GM12873 (cell line): ENCODE results near the gene RBBP6.

Experiments used
- TF ChIP-seq, protein P1 (sequence below): IDR thresholded peaks from 2 replicates; pipeline ENCODE4 v1.5.1; 2012; ENCODE audit warnings: low read depth, mild to moderate bottlenecking, moderate library complexity, low read length, control low read depth; ENCODE audit not compliant: insufficient read depth; ENCODE audit errors: missing control alignments

Gene RBBP6

DNA sequence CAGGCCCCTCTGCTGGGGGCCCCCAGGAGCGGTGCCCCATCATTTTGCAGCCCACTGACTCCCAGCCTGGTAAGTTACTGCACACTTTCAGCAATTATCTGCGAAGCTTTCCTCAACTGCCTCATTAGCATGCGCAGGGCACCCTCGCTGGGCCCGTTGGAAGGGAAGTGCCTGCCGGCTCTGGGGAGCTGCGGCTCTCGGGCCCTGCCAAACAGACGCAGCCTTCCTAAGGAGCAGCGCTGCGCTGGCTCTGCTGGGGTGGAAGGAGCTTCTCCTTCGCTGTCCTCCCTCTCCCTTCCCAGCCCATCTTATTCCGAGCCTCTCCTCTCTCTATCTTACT lies 71.0 kb downstream of the RBBP6 start:
- TF ChIP-seq, protein P1, sequence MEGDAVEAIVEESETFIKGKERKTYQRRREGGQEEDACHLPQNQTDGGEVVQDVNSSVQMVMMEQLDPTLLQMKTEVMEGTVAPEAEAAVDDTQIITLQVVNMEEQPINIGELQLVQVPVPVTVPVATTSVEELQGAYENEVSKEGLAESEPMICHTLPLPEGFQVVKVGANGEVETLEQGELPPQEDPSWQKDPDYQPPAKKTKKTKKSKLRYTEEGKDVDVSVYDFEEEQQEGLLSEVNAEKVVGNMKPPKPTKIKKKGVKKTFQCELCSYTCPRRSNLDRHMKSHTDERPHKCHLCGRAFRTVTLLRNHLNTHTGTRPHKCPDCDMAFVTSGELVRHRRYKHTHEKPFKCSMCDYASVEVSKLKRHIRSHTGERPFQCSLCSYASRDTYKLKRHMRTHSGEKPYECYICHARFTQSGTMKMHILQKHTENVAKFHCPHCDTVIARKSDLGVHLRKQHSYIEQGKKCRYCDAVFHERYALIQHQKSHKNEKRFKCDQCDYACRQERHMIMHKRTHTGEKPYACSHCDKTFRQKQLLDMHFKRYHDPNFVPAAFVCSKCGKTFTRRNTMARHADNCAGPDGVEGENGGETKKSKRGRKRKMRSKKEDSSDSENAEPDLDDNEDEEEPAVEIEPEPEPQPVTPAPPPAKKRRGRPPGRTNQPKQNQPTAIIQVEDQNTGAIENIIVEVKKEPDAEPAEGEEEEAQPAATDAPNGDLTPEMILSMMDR = no peak

DNA sequence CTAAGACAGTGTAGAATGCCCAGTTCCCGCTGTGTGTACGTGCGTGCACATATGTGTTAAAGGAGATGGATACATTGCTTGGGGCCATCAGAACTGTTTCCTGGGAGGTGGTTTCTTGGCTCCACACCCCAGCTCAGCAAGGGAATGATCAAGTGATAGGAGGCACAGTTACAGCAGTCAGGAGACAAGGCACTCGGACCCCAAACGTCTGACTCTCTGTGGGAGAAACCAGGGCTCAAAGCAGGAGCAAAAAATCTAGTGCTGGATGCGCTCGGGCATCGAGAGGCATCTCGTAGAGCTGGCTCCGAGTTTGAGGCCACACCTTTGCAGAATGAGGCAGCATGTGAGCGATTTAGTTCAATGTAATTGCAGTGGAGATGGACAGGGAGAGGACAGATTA lies 71.9 kb downstream of the RBBP6 start:
- TF ChIP-seq, protein P1 = no peak

DNA sequence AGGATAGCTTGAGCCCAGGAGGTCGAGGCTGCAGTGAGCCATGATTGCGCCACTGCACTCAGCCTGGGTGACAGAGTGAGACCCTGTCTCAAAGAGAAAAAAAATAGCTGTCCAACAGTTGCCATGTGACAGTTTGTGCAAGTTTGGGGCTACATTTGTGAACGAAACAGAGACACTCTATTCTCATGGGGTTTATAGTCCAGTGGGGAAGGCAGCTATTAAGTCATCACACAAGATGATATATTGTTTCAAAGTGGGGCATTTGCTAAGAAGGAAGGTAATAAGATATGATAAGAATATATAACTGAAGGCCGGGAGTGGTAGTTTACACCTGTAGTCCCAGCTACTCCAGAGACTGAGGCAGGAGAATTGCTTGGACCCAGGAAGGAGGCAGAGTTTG lies 73.3 kb downstream of the RBBP6 start:
- TF ChIP-seq, protein P1 = no peak

DNA sequence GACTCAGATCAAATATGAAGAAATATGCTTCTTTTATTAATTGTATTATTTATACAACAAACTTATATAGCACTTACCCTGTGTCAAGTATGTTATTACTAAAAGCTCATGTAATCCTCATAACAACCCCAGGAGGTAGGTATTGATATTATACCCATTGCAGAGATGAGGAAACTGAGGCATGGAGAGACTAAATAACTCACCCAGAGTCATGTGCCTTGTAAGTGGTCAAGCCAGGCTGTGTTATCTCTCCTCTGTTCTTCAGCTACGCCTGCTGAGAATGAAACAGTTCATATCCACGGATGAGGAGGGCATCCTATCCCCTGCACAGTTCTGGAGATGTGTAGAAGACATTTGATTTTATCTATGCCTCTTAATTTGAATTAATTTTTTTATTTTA lies 78.1 kb downstream of the RBBP6 start:
- TF ChIP-seq, protein P1 = no peak
